ENCODE results near the gene C5.
"Not testable (repeated sequence)": the region's sequence is repeated elsewhere in the genome, so short reads cannot be mapped to it uniquely, and the experiment has no call there.

The C5 gene

DNA sequence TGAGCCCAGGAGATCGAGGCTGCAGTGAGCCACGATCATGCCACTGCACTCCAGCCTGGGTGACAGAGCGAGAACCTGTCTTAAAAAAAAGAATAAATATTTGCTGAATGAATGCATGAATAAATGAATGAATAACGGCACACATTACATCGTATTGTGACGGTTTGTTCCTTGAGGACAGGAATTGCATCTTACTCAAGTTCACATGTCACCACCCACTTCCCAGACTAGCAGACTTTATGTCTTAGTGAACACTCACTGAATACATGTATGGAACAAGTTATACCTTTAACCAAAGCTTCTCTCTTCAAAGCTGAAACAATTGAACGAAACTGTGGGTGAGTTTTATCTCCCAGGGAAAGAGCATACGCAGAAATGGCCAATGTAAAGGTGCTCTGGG lies 70.3 kb downstream of the C5 start:
- no peak for DNase-seq (ENCODE audit: low spot score)

DNA sequence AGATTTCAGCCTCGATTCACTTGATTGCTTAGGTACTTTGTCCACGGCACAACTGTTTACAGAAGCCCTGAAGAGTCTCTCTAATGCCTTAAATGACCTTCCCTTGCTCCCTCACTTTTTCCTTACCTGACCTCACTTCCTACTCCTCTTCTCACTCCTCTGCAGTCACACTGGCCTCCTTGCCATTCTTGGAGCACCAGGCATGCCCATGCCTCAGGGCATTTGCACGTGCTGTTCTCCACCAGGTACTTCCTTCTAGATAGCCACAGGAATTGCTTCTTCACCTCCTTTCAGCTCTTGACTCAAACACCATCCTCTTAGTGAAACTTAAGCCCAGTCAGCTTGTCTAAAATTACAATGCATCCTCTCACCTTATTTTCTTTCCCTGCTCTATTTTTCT lies 71.1 kb downstream of the C5 start:
- no peak for DNase-seq (ENCODE audit: low spot score)

DNA sequence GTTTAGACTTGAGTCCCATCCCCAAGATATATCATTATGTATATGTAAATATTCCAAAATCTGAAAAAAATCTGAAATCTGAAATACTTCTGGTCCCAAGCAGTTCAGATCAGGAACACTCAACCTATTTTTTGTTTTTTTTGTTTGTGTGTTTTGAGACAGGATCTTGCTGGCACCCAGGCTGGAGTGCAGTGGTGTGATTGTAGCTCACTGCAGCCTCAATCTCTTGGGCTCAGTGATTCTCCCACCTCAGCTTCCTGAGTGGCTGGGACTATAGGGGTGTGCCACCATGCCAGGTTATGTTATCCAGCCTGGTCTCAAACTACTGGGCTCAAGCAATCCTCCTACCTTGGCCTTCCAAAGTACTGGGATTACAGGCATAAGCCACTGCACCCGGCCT lies 72.8 kb downstream of the C5 start:
- DNase-seq (ENCODE audit: low spot score) = no peak

DNA sequence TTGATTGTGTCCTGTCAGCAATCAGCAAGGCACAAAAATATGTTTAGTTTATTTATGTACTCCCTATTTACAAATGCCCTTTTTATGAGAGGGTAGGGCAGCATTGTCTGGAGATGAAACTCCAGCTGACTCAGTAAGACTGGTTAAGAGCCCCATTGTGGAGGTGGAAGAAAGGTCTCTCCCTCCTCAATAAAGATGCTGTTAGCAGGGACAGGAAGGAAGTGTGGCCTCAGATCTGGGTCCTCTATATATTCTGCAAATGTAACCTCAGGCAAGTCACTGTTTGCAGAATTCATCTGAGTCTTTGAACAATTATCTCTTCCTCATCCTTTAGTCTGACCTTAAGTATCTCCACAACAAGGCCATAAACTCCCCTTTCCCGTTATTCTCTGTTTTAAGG lies 75.2 kb downstream of the C5 start:
- peak; percentile 96 for DNase-seq (ENCODE audit: low spot score)

DNA sequence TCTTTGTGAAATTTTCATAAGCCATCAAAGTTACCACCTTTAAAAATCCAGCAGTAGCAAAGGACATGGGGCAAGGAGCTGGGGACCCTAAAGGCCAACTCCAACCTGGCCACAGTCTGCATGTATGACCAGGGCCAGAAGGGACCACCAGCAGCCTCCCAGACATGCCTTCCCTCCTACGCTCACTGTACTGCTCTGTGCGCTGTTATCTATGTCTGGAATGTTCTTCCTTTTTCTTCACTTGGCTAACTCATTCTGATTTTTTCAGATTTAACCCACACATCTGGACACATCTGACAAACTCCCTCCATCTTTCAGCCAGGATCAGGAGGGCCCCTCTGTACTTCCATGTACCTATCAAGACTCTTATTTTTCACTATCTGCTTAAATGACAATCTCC lies 75.9 kb downstream of the C5 start:
- no peak for DNase-seq (ENCODE audit: low spot score)

DNA sequence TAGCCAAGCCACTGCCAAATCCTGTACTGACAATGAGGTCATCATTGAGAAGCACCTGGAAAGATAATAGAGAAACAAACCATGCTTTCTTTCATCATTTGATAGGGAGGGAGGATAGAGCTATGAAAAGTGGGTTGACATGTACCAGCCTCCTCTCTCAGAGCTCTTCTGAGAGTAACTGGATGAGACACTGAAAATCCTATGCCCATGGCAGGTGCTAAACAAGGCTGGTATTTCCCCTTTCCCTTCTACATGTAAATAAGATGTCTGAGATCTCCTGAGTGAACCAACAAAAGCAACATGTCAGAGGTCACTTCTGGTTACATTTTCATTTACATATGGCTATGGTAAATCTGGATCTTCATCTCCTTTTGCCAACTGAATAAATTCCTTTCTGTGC lies 78.1 kb downstream of the C5 start:
- DNase-seq (ENCODE audit: low spot score) = no peak

DNA sequence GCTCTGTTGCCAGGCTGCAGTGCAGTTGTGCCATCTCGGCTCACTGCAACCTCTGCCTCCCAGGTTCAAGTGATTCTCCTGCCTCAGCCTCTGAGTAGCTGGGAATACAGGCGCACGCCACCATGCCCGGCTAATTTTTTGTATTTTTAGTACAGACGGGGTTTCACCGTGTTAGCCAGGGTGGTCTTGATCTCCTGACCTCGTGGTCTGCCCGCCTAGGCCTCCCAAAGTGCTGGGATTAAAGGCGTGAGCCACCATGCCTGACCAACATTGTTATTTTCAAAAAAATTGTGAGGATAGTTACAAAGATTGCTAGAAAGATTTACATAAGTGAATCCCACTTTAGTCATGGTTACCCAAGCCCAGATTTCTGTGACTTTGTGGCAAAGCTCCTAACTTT lies 78.6 kb downstream of the C5 start:
- not testable (repeated sequence) for DNase-seq (ENCODE audit: low spot score)

DNA sequence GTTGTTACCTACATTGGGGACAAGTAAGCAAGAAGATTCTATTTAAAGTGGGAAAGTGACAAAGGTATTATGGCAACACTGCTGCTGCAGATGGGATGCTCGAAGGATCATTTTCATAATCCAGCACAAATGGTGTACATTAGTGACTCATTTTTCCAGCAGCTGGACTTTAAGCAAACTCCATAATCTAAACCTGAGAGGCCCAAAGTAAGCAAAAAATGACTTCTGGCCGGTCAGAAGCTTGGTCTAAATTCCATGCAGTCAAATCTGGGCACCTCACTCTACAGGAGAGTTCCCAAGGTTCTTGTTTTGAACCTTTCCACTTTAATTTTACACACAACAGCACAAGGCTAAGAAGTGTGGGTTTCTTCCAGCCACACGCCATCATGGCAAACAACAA lies 79.8 kb downstream of the C5 start:
- DNase-seq (ENCODE audit: low spot score) = no peak

DNA sequence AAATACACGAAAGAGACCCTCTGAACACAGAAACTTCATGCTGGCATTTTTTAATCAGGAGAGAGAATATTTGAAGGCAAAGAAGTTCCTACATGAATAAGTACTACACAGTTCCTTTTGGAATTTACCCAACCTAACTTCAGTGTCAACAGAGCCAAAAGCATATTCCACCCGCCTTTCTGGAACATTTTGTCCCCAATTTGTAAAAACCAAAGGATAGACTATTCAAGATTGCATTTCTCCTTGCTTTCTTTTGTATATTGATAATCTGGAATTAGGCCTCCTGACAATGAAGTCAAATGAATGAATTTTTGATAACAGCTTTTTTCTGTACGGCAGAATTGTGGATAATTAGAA lies 84.1 kb downstream of the C5 start:
- DNase-seq (ENCODE audit: low spot score) = no peak

DNA sequence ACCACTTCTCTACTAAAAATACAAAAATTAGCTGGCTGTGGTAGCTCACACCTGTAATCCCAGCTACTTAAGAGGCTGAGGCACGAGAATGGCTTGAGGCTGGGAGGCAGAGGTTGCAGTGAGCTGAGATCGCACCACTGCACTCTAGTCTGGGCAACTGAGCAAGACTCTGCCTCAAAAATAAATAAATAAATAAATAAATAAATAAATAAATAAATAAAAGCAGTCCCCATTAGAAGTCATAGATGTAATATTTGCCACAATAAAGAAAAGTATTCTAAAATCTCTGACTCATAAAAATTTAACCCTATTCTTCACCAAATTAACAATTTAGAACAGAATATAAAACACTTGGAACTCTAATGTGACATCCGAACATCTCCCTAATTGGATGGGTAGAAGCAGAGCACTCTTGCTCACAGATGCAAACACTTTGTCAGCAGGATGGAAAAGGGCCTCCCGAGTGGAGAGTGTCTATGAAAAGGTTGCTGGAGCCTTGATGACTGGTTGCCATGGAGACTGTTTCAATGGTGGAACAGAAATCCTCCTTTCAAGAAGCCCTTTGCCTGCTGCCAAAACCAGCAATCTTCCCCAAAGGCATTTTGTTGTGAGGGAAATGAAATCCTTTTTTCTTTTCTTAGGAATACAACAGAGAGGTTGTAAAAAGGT lies 84.6 kb downstream of the C5 start:
- DNase-seq (ENCODE audit: low spot score) = peak; percentile 75

DNA sequence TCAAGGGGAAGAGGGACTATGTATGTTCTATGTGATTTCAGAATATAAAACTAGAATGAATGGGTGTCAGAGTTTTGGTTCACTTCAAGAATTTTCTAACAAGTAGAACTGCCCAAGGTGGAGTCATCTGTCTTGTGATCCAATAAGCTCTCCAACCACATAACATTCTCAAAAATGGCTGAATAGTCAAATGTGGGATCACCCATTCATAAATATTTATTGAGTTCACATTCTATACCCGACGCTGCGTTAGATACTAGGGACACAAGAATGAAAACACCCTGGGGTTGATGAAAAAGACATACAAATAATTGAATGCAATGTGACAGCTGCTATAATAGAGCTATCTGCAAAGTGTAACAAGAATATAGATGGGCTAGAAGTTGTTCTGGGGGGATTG lies 88.1 kb downstream of the C5 start:
- no peak for DNase-seq (ENCODE audit: low spot score)

DNA sequence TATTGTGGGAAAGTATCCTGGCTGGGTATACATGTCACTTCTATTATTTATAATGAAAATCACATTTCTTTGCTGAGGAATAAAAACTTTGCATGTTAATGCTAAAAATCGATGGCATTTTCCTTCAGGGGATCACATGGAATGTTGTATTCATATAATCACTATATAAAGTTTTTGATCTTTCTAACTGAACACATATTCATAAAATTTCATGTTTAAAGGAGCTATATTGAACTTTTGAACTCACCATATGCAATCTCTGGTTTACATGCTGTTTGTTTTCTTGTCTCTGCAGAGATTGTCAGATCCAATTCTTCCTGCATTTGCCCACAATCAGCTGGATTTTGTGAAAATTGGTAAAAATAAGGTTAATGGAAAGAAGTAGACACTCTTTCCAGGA lies 90.1 kb downstream of the C5 start:
- no peak for DNase-seq (ENCODE audit: low spot score)

DNA sequence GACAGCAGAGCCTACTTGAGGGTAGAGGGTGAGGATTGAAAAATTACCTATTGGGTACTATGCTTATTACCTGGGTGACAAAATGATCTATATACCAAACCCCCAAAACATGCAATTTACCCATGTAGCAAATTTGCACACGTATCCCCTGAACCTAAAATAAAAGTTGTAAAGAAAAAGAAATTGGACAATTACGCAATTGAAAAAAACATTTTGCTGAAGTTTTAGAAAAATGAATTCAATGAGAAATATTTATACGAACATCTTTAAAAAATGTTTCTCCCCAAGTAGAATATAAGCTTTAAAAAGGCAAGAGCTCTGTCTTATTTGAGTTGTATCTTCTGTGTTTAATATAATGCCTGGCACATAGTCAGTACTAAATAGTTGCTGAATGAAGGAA lies 93.2 kb downstream of the C5 start:
- no peak for DNase-seq (ENCODE audit: low spot score)

DNA sequence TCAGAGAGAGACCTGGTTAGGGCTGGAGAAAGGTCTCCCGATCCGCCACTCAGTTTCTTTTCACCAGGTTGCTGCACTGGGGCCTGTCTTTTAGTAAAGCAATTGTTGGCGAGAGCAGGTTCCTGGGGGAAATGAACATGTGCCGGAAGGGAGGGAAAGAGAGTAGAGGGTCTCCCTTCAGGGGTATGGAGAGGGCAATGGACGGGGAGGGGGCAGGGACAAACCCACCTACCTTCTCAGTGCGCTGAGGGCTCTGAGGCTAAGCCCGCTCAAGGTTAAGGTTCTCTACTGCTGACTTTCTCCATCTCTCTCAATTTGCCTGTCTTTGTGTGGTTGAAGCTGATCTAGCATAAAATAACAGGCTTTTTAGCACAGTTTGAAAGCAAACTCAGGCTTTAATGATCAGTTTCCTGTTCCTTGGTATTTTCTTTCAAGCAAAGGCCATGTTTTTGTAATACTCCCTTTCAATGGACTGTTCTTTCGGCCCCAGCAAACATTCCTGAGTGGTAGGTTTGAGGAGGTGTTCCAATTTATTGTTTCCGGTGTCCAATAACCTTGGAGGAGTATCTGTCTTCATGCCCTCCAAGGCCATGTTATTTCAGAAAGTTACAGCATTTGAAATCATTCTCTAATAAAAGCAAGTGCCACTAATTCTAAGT lies 98.0 kb downstream of the C5 start:
- no peak for DNase-seq (ENCODE audit: low spot score)

DNA sequence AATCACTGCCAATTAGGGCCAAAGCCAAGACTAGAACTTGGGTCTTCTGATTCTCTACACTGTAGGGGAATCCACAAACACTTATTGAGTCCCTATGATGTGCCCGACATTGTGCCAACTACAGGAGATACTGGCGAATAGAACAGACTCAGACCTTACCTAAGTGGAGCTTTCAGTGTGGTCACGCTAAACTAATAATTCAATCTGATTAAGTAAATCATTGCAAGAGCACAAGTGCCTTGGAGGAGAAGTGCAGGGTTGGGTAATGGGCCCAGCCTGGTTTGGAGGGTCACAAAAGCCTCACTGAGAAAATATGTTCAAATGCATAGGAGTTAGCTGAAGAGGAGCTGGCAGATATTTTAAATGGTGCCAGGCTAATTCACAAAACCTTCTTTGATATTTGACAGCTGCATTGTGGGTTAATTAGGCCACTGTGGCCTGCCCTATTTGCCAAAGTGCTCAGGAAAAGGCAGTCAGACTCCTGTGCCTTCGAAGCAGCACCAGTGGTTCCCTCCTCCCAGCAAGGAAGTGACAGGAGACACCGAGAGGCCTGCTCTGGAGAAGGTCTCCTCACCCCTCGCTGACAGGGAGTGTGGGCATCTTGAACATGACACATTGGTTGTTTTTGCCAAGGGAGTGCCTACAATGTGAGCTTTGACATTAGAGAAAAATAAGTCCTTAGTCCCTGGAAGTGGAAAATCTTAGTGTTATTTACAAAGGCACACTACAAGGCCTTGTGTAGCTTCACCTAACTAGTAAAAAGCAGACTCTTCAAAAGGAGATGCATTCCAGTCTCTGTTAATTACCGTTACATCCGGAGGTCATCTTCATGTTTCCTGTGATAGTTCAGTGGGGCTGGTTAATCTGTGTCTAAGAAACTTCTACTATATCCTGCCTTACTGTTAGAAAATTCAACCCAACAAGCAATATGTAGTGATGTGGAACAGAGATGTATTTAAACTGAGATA lies 99.4 kb downstream of the C5 start:
- DNase-seq (ENCODE audit: low spot score) = peak; percentile 85

DNA sequence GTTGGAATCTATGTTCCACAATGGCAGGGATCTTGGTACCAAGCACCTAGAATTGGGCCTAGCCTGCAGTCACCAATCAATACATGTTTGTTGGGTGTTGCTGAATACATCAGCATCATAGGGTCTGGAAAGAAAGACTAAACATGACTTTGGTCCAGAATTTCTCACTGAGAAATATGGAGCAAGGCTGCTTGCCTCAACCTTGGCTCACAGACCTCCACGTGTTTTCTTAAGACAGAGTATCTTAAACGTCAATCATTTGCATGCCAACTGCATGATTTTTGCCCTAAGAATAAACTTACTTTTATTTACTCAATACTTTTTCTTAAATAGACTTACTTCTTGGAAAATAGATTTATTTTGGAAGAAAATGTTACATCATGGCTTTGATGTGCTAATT lies 100.8 kb downstream of the C5 start:
- no peak for DNase-seq (ENCODE audit: low spot score)

DNA sequence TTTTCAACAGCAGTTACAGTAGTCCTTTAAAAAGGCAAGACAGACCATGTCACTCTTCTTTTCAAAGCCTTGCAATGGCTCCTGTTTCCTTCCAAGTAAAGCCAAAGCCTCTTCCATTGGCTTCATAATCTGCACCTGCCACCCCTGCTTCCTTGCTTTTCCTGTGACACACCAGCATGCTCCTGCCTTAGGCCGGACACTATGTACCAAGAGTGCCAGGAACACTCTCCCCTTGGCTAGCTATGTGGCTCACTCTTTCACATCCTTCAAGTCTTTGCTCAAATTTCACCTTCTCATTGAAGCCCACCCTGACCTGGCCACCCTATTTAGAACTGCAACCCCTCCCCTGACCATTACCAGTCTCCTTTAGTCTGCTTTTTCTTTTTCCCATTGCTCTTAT lies 101.3 kb downstream of the C5 start:
- DNase-seq (ENCODE audit: low spot score) = no peak

DNA sequence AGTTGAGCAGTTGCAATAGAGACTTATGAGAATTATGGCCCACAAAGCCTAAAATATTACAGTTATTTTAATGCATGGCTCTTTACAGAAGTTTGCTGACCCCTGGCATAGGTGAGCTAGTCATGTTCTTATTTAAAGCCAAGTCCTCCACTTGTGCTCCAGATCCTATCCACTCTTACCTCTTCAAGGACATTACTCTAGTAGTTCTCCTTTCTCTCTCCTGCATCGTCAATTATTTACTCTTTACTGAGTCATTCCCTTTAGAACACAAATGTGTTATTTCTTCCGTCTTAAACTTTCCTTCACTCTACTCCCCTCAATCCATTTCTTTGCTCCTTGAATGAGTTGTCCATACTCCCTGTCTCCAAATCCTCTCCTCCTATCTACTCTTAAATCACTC lies 102.9 kb downstream of the C5 start:
- DNase-seq (ENCODE audit: low spot score) = no peak

DNA sequence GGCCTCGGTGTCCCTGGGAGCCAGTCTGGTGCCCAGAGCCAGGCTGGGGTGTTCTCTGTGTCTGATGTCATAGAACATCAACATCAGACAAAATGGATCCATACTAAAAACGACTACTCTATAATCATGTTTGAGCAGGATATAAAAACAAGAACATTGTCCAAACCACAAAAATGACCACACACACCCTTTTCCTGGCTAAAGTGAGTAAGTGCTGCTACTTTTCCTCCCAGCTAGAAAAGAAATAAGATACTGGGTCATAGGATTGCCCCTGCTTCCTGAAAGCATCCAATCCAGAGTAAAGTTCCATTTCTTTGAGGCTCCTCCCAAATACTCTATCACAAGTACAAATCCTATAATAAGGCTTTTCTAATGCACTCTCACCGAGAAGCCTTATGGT lies 103.8 kb downstream of the C5 start:
- DNase-seq (ENCODE audit: low spot score) = no peak

DNA sequence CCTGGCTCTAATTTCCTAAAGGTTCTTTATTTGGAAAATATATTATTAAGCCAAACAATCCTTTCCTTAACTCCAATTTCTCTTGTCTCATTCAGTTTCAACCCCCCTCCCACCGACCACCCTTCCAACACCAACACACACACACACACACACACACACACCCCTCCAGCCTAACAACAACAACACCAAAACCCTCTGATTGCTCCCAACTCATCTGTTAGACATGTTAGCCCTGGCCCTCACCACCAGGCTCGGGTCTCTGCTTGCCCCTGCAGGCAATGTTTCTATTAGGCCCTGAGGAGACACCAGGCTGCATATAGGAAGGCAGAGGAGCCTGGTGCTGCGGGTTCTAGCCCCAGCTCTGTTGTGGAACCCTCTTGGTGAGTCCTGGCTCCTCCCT lies 105.1 kb downstream of the C5 start:
- DNase-seq (ENCODE audit: low spot score) = no peak

DNA sequence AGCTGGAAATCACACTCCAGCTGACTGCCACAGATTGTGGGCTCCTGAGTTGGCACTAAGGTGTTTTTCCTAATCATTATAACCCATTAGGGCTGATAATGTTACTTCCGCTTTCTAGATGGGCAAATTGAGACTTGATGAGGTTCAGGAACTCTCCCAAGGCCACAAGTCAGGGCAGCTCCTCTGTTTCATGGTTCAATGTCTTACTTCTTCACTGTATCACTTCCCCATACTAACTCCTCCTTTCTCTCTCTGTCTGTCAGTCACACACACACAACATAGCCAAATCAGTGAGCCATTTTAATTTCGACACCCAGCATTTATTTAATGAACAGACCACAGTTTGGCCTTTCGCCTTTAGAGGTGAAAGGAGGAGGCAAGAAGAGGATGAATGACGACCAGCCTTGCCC lies 105.6 kb downstream of the C5 start:
- DNase-seq (ENCODE audit: low spot score) = no peak

DNA sequence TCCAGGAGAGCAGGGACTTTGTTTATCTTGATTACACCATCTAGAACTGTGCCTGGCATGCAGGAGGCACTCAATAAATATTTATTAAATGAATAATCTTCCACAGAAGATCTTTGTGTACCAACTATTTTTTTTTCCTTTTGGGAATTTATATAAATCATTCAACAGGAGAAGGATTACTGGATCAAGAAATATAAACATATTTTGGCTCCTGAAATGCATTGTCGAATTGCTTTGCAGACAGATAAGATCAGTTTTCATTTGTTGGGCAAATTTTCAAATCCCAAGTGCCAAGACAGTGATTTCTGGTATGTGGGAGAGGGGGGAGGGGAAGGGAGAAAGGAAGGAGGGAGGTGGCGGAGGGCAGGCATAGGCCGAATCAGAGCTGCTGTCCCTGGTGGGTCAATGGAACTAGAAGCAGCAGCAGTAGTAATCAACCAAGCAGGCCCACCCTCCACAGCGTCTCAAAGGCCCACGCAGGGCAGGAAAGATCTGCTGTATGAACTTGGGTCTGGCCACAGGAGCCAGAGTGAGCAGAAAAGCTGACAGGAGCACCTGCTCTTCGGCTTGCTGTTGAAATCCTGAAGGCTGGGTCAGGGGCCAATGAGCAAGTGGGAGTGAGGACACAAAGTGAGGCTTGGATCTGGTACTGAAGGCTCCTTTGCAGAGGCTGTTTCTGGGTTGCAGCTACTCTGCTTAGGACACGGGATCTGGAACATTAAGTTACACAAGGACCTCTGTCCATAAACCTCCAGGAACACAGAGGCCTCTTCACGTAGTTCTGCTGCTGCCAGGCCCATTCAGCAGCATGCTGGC lies 107.7 kb downstream of the C5 start:
- no peak for DNase-seq (ENCODE audit: low spot score)
